ENCODE measurements around the gene CACNA2D2.
"Not testable (repeated sequence)": the region's sequence is repeated elsewhere in the genome, so short reads cannot be mapped to it uniquely, and the experiment has no call there.

The CACNA2D2 gene

DNA sequence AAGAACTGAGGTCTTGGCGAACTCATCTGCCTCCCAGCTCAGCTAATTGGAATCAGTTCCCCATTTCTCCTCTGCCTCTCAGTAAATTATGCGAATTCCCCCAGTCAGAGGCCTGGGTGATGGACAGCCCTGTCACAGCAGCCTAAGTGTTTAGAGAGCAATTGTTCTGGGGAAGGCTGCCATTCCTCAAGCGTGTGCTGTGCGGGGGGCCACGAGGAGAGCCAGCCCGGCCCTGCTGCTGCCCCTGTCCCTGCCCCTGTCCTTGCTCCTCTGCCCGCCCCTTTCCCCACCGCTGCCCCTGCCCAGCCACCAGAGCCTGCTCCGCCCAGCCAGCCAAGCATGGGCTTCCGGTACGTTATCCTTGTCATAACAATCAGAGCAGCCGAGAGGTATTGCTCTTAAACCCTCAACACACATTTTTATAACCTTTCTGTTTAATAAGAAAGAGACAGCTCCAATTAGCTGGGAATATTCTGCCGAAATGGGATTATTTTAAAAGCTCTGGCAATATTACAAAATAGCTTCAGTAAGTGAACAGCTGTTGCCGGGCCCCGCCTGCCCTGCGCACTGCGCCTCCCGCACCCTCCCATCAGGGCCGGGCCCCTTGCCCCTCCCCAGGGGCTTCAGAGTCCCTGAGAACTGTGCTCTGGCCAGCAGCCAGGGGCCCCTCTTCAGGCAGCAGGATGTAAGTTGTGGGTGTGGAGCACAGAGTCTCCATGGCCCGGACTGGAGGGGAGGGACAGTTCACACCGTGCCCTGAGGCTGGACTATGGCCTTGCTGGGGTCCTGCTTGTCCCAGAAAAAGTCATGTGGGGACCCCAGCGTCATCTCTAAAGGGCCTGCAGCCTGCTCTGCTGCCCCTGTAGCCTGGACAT lies 12.4 kb upstream of the CACNA2D2 start (continued):
- TF ChIP-seq, protein P1, sequence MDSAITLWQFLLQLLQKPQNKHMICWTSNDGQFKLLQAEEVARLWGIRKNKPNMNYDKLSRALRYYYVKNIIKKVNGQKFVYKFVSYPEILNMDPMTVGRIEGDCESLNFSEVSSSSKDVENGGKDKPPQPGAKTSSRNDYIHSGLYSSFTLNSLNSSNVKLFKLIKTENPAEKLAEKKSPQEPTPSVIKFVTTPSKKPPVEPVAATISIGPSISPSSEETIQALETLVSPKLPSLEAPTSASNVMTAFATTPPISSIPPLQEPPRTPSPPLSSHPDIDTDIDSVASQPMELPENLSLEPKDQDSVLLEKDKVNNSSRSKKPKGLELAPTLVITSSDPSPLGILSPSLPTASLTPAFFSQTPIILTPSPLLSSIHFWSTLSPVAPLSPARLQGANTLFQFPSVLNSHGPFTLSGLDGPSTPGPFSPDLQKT (IDR thresholded peaks at IDR 0.05; ENCODE audit: borderline replicate concordance, low read depth, low read length), result peak; percentile 83; the same call in 1 of the 2 replicates
- no peak for TF ChIP-seq ZNF610 (tag by site-specific recombination; IDR thresholded peaks at IDR 0.05; ENCODE audit: borderline replicate concordance)
- TF ChIP-seq ZBTB26 (tag by site-specific recombination; optimal IDR thresholded peaks at IDR 0.05), result peak; percentile 15
- TF ChIP-seq HOXA7 (CRISPR knock-in tag; IDR thresholded peaks at IDR 0.05; ENCODE audit: borderline replicate concordance), result no peak
- TF ChIP-seq TRIM28 (IDR thresholded peaks at IDR 0.05; ENCODE audit: borderline replicate concordance, low read length), result peak; percentile 63
- no peak for TF ChIP-seq ZSCAN18 (tag by site-specific recombination; IDR thresholded peaks at IDR 0.05)
- TF ChIP-seq ZNF211 (tag by site-specific recombination; IDR thresholded peaks at IDR 0.05; ENCODE audit: low read depth), result no peak
- TF ChIP-seq ZNF626 (tag by site-specific recombination; IDR thresholded peaks at IDR 0.05), result no peak

GRCh38 chr3:50512908-50513307 lies 9.5 kb upstream of the CACNA2D2 start:
- H3K36me3 ChIP-seq (ENCODE audit: control insufficient read depth in 2 of 2, insufficient read depth in 1 of 2, low read length in 2 of 2); POLR2A ChIA-PET; H3K9me3 ChIP-seq (ENCODE audit: control insufficient read depth, insufficient read depth, low read depth, low read length); CTCF ChIA-PET; H3K27ac ChIP-seq (ENCODE audit: extremely low read depth, low read depth, low read length); H3K4me3 ChIP-seq (ENCODE audit: low read depth, low read length): not testable (repeated sequence)
- H3K4me1 ChIP-seq (ENCODE audit: control insufficient read depth, insufficient read depth, low read length), result peaks cover 13% of the 10 kb centered on the region

GRCh38 chr3:50512131-50512530 lies 8.7 kb upstream of the CACNA2D2 start:
- Histone ChIP-seq H3K4me3 (ENCODE audit: low read depth, low read length) (no peak overlapping the region), H3K9me3 (ENCODE audit: control insufficient read depth, insufficient read depth, low read depth, low read length) (no peaks in the 10 kb centered on the region), H3K27ac (ENCODE audit: extremely low read depth, low read depth, low read length) (no peak overlapping the region), H3K36me3 (ENCODE audit: control insufficient read depth in 2 of 2, insufficient read depth in 1 of 2, low read length in 2 of 2) (no peaks in the 10 kb centered on the region), H3K4me1 (ENCODE audit: control insufficient read depth, insufficient read depth, low read length) (peaks cover 13% of the 10 kb centered on the region)
- POLR2A ChIA-PET, result no interaction called here
- CTCF ChIA-PET, result interaction anchor here (0.6 kb wide), 1 partner anchor 9 kb away, joined by 3 read pairs; the partner anchor contains the start of gene CACNA2D2
- TF ChIP-seq ZNF354C (tag by site-specific recombination; IDR thresholded peaks at IDR 0.05; ENCODE audit: borderline replicate concordance, low read depth) (no peak), ZNF155 (tag by site-specific recombination; IDR thresholded peaks at IDR 0.05) (no peak), ZNF184 (tag by site-specific recombination; IDR thresholded peaks at IDR 0.05) (no peak), ZNF571 (tag by site-specific recombination; IDR thresholded peaks at IDR 0.05) (no peak), HOXD13 (CRISPR knock-in tag; IDR thresholded peaks at IDR 0.05; ENCODE audit: borderline replicate concordance) (no peak), ZBTB48 (tag by site-specific recombination; IDR thresholded peaks at IDR 0.05) (no peak), ZNF501 (tag by site-specific recombination; IDR thresholded peaks at IDR 0.05) (no peak), KLF10 (tag by site-specific recombination; IDR thresholded peaks at IDR 0.05) (no peak), ZNF114 (tag by site-specific recombination; IDR thresholded peaks at IDR 0.05) (no peak), ZNF292 (tag by site-specific recombination; IDR thresholded peaks at IDR 0.05; ENCODE audit: borderline replicate concordance, low read depth) (no peak)
- TF ChIP-seq, protein P2, sequence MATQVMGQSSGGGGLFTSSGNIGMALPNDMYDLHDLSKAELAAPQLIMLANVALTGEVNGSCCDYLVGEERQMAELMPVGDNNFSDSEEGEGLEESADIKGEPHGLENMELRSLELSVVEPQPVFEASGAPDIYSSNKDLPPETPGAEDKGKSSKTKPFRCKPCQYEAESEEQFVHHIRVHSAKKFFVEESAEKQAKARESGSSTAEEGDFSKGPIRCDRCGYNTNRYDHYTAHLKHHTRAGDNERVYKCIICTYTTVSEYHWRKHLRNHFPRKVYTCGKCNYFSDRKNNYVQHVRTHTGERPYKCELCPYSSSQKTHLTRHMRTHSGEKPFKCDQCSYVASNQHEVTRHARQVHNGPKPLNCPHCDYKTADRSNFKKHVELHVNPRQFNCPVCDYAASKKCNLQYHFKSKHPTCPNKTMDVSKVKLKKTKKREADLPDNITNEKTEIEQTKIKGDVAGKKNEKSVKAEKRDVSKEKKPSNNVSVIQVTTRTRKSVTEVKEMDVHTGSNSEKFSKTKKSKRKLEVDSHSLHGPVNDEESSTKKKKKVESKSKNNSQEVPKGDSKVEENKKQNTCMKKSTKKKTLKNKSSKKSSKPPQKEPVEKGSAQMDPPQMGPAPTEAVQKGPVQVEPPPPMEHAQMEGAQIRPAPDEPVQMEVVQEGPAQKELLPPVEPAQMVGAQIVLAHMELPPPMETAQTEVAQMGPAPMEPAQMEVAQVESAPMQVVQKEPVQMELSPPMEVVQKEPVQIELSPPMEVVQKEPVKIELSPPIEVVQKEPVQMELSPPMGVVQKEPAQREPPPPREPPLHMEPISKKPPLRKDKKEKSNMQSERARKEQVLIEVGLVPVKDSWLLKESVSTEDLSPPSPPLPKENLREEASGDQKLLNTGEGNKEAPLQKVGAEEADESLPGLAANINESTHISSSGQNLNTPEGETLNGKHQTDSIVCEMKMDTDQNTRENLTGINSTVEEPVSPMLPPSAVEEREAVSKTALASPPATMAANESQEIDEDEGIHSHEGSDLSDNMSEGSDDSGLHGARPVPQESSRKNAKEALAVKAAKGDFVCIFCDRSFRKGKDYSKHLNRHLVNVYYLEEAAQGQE (tag by site-specific recombination; IDR thresholded peaks at IDR 0.05), result no peak
- TF ChIP-seq, protein P3, sequence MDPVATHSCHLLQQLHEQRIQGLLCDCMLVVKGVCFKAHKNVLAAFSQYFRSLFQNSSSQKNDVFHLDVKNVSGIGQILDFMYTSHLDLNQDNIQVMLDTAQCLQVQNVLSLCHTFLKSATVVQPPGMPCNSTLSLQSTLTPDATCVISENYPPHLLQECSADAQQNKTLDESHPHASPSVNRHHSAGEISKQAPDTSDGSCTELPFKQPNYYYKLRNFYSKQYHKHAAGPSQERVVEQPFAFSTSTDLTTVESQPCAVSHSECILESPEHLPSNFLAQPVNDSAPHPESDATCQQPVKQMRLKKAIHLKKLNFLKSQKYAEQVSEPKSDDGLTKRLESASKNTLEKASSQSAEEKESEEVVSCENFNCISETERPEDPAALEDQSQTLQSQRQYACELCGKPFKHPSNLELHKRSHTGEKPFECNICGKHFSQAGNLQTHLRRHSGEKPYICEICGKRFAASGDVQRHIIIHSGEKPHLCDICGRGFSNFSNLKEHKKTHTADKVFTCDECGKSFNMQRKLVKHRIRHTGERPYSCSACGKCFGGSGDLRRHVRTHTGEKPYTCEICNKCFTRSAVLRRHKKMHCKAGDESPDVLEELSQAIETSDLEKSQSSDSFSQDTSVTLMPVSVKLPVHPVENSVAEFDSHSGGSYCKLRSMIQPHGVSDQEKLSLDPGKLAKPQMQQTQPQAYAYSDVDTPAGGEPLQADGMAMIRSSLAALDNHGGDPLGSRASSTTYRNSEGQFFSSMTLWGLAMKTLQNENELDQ (tag by site-specific recombination; IDR thresholded peaks at IDR 0.05; ENCODE audit: low read depth), result no peak

All from HEK293 (cell line).